GM23338 (cell line): ENCODE measurements around the gene TGM2. TPM values are rescaled to one million over a fixed set of nuclear protein-coding genes. Genes with fewer than 3 reads are reported as not detected.

ENCODE experiments used
- ATAC-seq: fragments of 200-7000 bp; cut with Tn5 transposase; 3 replicates; pipeline ENCODE4 v1.9.1; 2020
- DNase-seq: peaks from one replicate; pipeline ENCODE4 v3.0.0-alpha.2; 2015; ENCODE audit warnings: low spot score
- H2AFZ ChIP-seq: fragments of 200-600 bp; sonication (generic); 2 replicates; pipeline ENCODE4 v1.8.0; 2016; ENCODE audit warnings: antibody characterized with exemption, mild to moderate bottlenecking, moderate library complexity
- H3F3A ChIP-seq: fragments of 200-600 bp; sonication (generic); replicated peaks from 2 replicates; pipeline ENCODE4 v1.8.0; 2017; ENCODE audit warnings: antibody characterized with exemption, mixed run types, low read depth
- H3K27ac ChIP-seq: fragments of 200-600 bp; sonication (generic); 2 replicates; pipeline ENCODE4 v1.6.1; 2016; ENCODE audit warnings: low read depth
- H3K27me3 ChIP-seq: fragments of 200-600 bp; sonication (generic); 2 replicates; pipeline ENCODE4 v1.8.0; 2016; ENCODE audit warnings: mild to moderate bottlenecking, mixed run types, moderate library complexity; ENCODE audit not compliant: insufficient read depth
- H3K36me3 ChIP-seq: fragments of 200-600 bp; sonication (generic); 2 replicates; pipeline ENCODE4 v1.8.0; 2016; ENCODE audit warnings: mild to moderate bottlenecking; ENCODE audit not compliant: insufficient read depth
- H3K4me1 ChIP-seq: fragments of 200-600 bp; sonication (generic); 2 replicates; pipeline ENCODE4 v1.8.0; 2016; ENCODE audit warnings: mild to moderate bottlenecking, moderate library complexity; ENCODE audit not compliant: insufficient read depth
- H3K4me2 ChIP-seq: fragments of 200-600 bp; sonication (generic); 2 replicates; pipeline ENCODE4 v1.7.1; 2017; ENCODE audit warnings: mixed run types
- H3K4me3 ChIP-seq: fragments of 200-600 bp; sonication (generic); 2 replicates; pipeline ENCODE4 v1.6.1; 2016; ENCODE audit warnings: mixed run types
- H3K79me2 ChIP-seq: fragments of 200-600 bp; sonication (generic); replicated peaks from 2 replicates; pipeline ENCODE4 v1.8.0; 2017; ENCODE audit warnings: mild to moderate bottlenecking; ENCODE audit not compliant: insufficient read depth
- H3K9me2 ChIP-seq: fragments of 200-600 bp; sonication (generic); 2 replicates; pipeline ENCODE4 v1.8.0; 2017; ENCODE audit not compliant: insufficient read depth
- H4K20me1 ChIP-seq: fragments of 200-600 bp; sonication (generic); replicated peaks from 2 replicates; pipeline ENCODE4 v1.8.0; 2017; ENCODE audit warnings: mild to moderate bottlenecking; ENCODE audit not compliant: insufficient read depth
- H3K27ac Mint-ChIP-seq: 2 replicates; pipeline ENCODE4 v1.8.0; 2020; ENCODE audit warnings: inconsistent platforms, mild to moderate bottlenecking, moderate library complexity, mixed read lengths
- H3K27me3 Mint-ChIP-seq: 3 replicates; pipeline ENCODE4 v1.8.0; 2022; ENCODE audit warnings: low read depth, mild to moderate bottlenecking, moderate library complexity, mixed read lengths, inconsistent platforms; ENCODE audit not compliant: insufficient read depth, poor library complexity
- H3K36me3 Mint-ChIP-seq: 3 replicates; pipeline ENCODE4 v1.8.0; 2021; ENCODE audit warnings: low read depth, mild to moderate bottlenecking, inconsistent platforms, moderate library complexity, mixed read lengths
- H3K4me1 Mint-ChIP-seq: 3 replicates; pipeline ENCODE4 v1.8.0; 2020; ENCODE audit warnings: mild to moderate bottlenecking, inconsistent platforms, mixed read lengths
- H3K4me3 Mint-ChIP-seq: 3 replicates; pipeline ENCODE4 v1.8.0; 2021; ENCODE audit warnings: moderate library complexity, mild to moderate bottlenecking, inconsistent platforms, mixed read lengths
- H3K9me3 Mint-ChIP-seq: 3 replicates; pipeline ENCODE4 v1.8.0; 2020; ENCODE audit warnings: moderate library complexity, mild to moderate bottlenecking, inconsistent platforms, mixed read lengths
- CTCF ChIP-seq, 2 experiments: fragments of 200-600 bp in 1 of 2; sonication (generic) in 1 of 2; conservative IDR thresholded peaks; 2 replicates each; pipeline versions ENCODE4 v1.5.1 to v1.6.1; 2016 to 2017; ENCODE audit warnings: antibody characterized with exemption in 2 of 2, low read depth in 2 of 2, mild to moderate bottlenecking in 2 of 2, moderate library complexity in 1 of 2
- EZH2phosphoT487 ChIP-seq: fragments of 200-600 bp; sonication (generic); IDR thresholded peaks from one replicate; pipeline ENCODE4 v1.8.1; 2018; ENCODE audit warnings: antibody characterized with exemption; ENCODE audit not compliant: unreplicated experiment
- JUNB ChIP-seq: IDR thresholded peaks from one replicate; pipeline ENCODE4 v1.6.1; 2016; ENCODE audit warnings: antibody characterized with exemption; ENCODE audit not compliant: unreplicated experiment
- ZNF114 ChIP-seq: fragments of 250-450 bp; sonication (Bioruptor Pico); IDR thresholded peaks from 2 replicates; pipeline ENCODE4 v1.5.0; 2020; ENCODE audit warnings: mild to moderate bottlenecking, moderate library complexity
- ZNF331 ChIP-seq: fragments of 250-450 bp; sonication (Bioruptor Pico); IDR thresholded peaks from 2 replicates; pipeline ENCODE4 v1.5.0; 2020; ENCODE audit warnings: low read depth, mild to moderate bottlenecking, moderate library complexity
- ZNF462 ChIP-seq: fragments of 250-450 bp; sonication (Bioruptor Pico); IDR thresholded peaks from 2 replicates; pipeline ENCODE4 v1.5.0; 2020; ENCODE audit warnings: mild to moderate bottlenecking, moderate library complexity
- polyA plus RNA-seq: library from polyadenylated mRNA; unstranded; fragments of >200 nt; fragmentation: Nextera tagmentation; extraction: Ambion mirVana; gene quantifications from 2 replicates; pipeline ENCODE4 v1.2.1, GENCODE V29; 2016
- total RNA-seq: library from RNA; depleted of rRNA; stranded (reverse); fragments of >200 nt; shearing (Covaris generic); gene quantifications from 2 replicates; pipeline ENCODE4 v1.2.3, GENCODE V29; 2014

The TGM2 gene
- total and polyA plus RNA-seq, 2 experiments from 2014 or later, result 0.45 to 1.0 TPM

- TF ChIP-seq ZNF462 (CRISPR knock-in tag) (no peak), ZNF114 (CRISPR knock-in tag) (no peak), CTCF (conservative IDR thresholded peaks at IDR 0.05; ENCODE audit: low read depth in 2 of 2) (no peak), EZH2phosphoT487 (no peak), ZNF331 (CRISPR knock-in tag) (no peak), JUNB (no peak)
Observed at GRCh38 chr20:38170219-38170825, 5.3 kb upstream of the TGM2 start (continued).

GRCh38 chr20:38169636-38170193 is 4.6 kb upstream of the TGM2 start:
- no peaks in the 10 kb centered on the region for H3K79me2 ChIP-seq
- H3K36me3 ChIP-seq, result no peaks in the 10 kb centered on the region
- no peaks in the 10 kb centered on the region for H3K36me3 Mint-ChIP-seq
- H3F3A ChIP-seq, result no peaks in the 10 kb centered on the region
- TF ChIP-seq ZNF462 (CRISPR knock-in tag), result no peak
- H3K4me3 Mint-ChIP-seq, result no peak overlapping the region
- peaks cover 5% of the 10 kb centered on the region for H3K27me3 Mint-ChIP-seq
- H3K4me1 ChIP-seq, result no peaks in the 10 kb centered on the region
- H3K9me3 Mint-ChIP-seq, result no peaks in the 10 kb centered on the region
- no peak overlapping the region for H3K27ac ChIP-seq
- ATAC-seq, result no peak
- H3K27me3 ChIP-seq, result no peaks in the 10 kb centered on the region
- no peak overlapping the region for H3K4me3 ChIP-seq
- DNase-seq, result no peak
- H3K4me2 ChIP-seq, result no peak overlapping the region
- H3K4me1 Mint-ChIP-seq, result peaks cover 2% of the 10 kb centered on the region; the same call in 2 of the 3 replicates
- no peaks in the 10 kb centered on the region for H3K9me2 ChIP-seq
- no peak overlapping the region for H3K27ac Mint-ChIP-seq
- H4K20me1 ChIP-seq, result no peaks in the 10 kb centered on the region
- H2AFZ ChIP-seq, result no peak overlapping the region
